Stimulated activated CD4-positive, alpha-beta T cell treated with anti-CD3 and anti-CD28 coated beads, Interleukin-15, amount 100 ng/mL, for 48 hours (primary cell): ENCODE data around the gene MYD88.

Source experiments
- DNase-seq, 2 donors: peaks; one replicate each; pipeline ENCODE4 v3.0.0-alpha.2; 2020; ENCODE audit warnings: low read depth in 2 of 2

Gene MYD88

GRCh38 chr3:38112378-38112761 is 26.1 kb upstream of the MYD88 start:
- no peak for DNase-seq

GRCh38 chr3:38114052-38114874 is 24.2 kb upstream of the MYD88 start:
- no peak for DNase-seq

- no peak for DNase-seq
Observed at GRCh38 chr3:38114875-38115644, 23.4 kb upstream of the MYD88 start.

- DNase-seq: no peak
Observed at GRCh38 chr3:38115645-38116427, 22.6 kb upstream of the MYD88 start.

GRCh38 chr3:38116471-38117162 is 21.8 kb upstream of the MYD88 start:
- no peak for DNase-seq

- DNase-seq: no peak
Observed at GRCh38 chr3:38117163-38117716, 21.2 kb upstream of the MYD88 start.

- DNase-seq: peak; percentile 51 to 55
Observed at GRCh38 chr3:38117748-38118420, 20.6 kb upstream of the MYD88 start.

GRCh38 chr3:38118421-38119247 is 19.8 kb upstream of the MYD88 start:
- no peak for DNase-seq

- DNase-seq: no peak
Observed at GRCh38 chr3:38119248-38119544, 19.3 kb upstream of the MYD88 start.

- no peak for DNase-seq
Observed at GRCh38 chr3:38119821-38120692, 18.4 kb upstream of the MYD88 start.

GRCh38 chr3:38120693-38121450 is 17.6 kb upstream of the MYD88 start:
- DNase-seq: no peak

GRCh38 chr3:38121451-38121831 is 17.0 kb upstream of the MYD88 start:
- DNase-seq: no peak

GRCh38 chr3:38121832-38122461 is 16.5 kb upstream of the MYD88 start:
- no peak for DNase-seq

GRCh38 chr3:38122712-38123290 is 15.7 kb upstream of the MYD88 start:
- no peak for DNase-seq

GRCh38 chr3:38124324-38125122 is 13.9 kb upstream of the MYD88 start:
- no peak for DNase-seq

GRCh38 chr3:38125305-38126120 is 12.9 kb upstream of the MYD88 start:
- DNase-seq: no peak
